RWPE2 (cell line): ENCODE results near the gene MRPL10.

Experiments used
- ATAC-seq: fragments of 200-7000 bp; cut with Tn5 transposase; 3 replicates; pipeline ENCODE4 v1.9.1; 2021; ENCODE audit warnings: low read depth
- DNase-seq: peaks from one replicate; pipeline ENCODE4 v3.0.0-alpha.2; 2020; ENCODE audit warnings: low spot score
- H3K27ac ChIP-seq: fragments of 450-650 bp; 2 replicates; pipeline ENCODE4 v1.5.1; 2017; ENCODE audit warnings: mild to moderate bottlenecking; ENCODE audit not compliant: poor library complexity, severe bottlenecking
- H3K27me3 ChIP-seq: fragments of 250-450 bp; sonication (Bioruptor Pico); 2 replicates; pipeline ENCODE4 v1.5.1; 2021; ENCODE audit warnings: mild to moderate bottlenecking, moderate library complexity; ENCODE audit not compliant: insufficient read depth, poor library complexity, severe bottlenecking
- H3K36me3 ChIP-seq: fragments of 250-450 bp; sonication (Bioruptor Pico); 2 replicates; pipeline ENCODE4 v1.5.1; 2020; ENCODE audit warnings: low read depth, mild to moderate bottlenecking, moderate library complexity
- H3K4me1 ChIP-seq: fragments of 250-450 bp; sonication (Bioruptor Pico); 2 replicates; pipeline ENCODE4 v1.5.1; 2021; ENCODE audit warnings: mild to moderate bottlenecking, moderate library complexity; ENCODE audit not compliant: insufficient read depth, poor library complexity, severe bottlenecking
- H3K4me3 ChIP-seq: fragments of 250-450 bp; sonication (Bioruptor Pico); 2 replicates; pipeline ENCODE4 v1.5.1; 2021; ENCODE audit warnings: mild to moderate bottlenecking, moderate library complexity; ENCODE audit not compliant: severe bottlenecking
- H3K9me3 ChIP-seq: fragments of 250-450 bp; sonication (Bioruptor Pico); 2 replicates; pipeline ENCODE4 v1.5.1; 2021; ENCODE audit warnings: mild to moderate bottlenecking, moderate library complexity; ENCODE audit not compliant: severe bottlenecking
- TF ChIP-seq, protein P1 (sequence below): fragments of 450-650 bp; IDR thresholded peaks from one replicate; pipeline ENCODE4 v1.5.1; 2017; ENCODE audit warnings: mild to moderate bottlenecking, moderate library complexity; ENCODE audit not compliant: poor library complexity, severe bottlenecking

The MRPL10 gene

DNA sequence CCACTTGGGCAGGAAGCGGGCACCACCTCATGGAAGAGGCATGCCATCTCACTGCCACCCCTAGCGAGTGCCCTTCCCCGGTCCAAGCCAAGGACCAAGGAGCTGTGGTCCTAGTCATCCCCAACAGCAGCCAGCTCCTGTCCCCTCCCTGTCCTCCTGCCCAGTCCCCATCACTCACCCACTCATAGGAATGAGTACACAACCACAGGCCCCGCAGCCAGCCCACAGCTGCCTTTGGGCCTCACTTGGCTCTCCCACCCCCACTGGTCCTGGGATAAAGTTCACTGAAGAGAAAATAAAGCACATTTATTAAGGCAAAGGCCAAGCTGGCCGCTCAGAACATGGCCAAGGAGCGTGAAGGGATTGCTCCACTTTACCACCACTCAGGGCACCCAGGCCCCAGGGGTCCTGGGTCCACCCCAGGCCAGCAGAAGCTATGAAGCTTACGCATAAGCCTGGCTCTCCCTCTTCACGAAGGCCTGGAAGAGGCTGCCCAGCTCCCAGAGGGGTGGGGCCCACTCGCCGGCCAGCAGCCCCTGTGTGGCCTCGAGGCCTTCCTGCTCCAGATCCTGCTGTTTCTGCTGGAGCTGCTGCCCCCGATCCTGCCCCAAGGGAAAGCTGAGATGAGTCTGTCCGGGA, 6.2 kb upstream of the MRPL10 start:
- TF ChIP-seq, protein P1, sequence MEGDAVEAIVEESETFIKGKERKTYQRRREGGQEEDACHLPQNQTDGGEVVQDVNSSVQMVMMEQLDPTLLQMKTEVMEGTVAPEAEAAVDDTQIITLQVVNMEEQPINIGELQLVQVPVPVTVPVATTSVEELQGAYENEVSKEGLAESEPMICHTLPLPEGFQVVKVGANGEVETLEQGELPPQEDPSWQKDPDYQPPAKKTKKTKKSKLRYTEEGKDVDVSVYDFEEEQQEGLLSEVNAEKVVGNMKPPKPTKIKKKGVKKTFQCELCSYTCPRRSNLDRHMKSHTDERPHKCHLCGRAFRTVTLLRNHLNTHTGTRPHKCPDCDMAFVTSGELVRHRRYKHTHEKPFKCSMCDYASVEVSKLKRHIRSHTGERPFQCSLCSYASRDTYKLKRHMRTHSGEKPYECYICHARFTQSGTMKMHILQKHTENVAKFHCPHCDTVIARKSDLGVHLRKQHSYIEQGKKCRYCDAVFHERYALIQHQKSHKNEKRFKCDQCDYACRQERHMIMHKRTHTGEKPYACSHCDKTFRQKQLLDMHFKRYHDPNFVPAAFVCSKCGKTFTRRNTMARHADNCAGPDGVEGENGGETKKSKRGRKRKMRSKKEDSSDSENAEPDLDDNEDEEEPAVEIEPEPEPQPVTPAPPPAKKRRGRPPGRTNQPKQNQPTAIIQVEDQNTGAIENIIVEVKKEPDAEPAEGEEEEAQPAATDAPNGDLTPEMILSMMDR, result no peak

DNA sequence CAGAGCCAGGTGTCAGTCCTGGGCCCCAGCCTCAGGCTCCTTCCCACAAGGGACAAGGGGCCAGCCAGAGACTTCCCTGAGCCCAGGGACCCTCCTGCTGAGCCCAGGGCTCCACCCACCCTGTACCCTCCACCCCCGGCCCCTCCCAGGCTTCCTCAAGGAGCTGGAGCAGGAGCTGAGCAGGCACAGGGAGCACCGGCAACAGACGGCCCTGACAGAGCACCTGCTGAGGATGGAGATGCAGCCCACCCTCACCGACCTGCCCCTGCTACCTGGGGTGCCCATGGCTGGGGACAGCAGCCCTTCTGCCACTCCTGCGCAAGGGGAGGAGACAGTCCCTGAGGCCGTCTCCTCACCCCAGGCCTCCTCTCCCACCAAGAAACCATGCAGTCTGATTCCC, 5.3 kb upstream of the MRPL10 start:
- no peak for ATAC-seq
- Histone ChIP-seq H3K36me3 (0 out of 2 replicates have a peak, but pooled peaks cover 3% of the 10 kb centered on the region), H3K9me3 (no peaks in the 10 kb centered on the region), H3K4me1 (peaks cover 3% of the 10 kb centered on the region), H3K27me3 (no peaks in the 10 kb centered on the region), H3K4me3 (no peak overlapping the region), H3K27ac (no peak overlapping the region)
- TF ChIP-seq, protein P1, result no peak
- DNase-seq, result no peak

More for the DNA sequence above, 6.2 kb upstream of the MRPL10 start:
- ATAC-seq, result no peak
- Histone ChIP-seq H3K4me1 (peaks cover 4% of the 10 kb centered on the region), H3K4me3 (no peak overlapping the region), H3K36me3 (0 out of 2 replicates have a peak, but pooled peaks cover 3% of the 10 kb centered on the region), H3K27ac (no peak overlapping the region), H3K27me3 (no peaks in the 10 kb centered on the region), H3K9me3 (no peaks in the 10 kb centered on the region)
- no peak for DNase-seq

DNA sequence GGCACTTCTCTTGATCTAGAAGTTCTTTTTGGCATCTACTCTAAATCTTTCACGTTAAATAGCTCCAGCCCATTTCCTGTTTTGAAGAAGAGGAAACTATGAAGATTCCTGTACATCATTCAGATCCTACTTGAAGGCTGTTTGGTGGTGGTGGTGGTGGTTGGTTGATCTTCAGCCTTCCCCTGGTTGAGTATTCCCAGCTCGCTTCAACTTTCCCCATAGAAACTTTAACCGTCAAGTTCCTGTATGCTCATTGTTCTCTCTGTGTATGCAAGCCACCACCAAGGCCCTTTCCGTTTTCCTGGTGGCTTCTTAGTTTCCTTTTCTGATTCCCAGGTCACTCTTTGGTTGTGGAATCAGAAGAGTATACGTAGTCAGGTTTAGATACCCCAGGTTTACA, 3.4 kb upstream of the MRPL10 start:
- ATAC-seq (no peak), DNase-seq (no peak)
- Histone ChIP-seq H3K36me3 (0 out of 2 replicates have a peak, but pooled peaks cover 3% of the 10 kb centered on the region), H3K27ac (no peak overlapping the region), H3K9me3 (no peaks in the 10 kb centered on the region), H3K27me3 (no peaks in the 10 kb centered on the region), H3K4me3 (no peak overlapping the region), H3K4me1 (peaks cover 8% of the 10 kb centered on the region)
- TF ChIP-seq, protein P1, result no peak

DNA sequence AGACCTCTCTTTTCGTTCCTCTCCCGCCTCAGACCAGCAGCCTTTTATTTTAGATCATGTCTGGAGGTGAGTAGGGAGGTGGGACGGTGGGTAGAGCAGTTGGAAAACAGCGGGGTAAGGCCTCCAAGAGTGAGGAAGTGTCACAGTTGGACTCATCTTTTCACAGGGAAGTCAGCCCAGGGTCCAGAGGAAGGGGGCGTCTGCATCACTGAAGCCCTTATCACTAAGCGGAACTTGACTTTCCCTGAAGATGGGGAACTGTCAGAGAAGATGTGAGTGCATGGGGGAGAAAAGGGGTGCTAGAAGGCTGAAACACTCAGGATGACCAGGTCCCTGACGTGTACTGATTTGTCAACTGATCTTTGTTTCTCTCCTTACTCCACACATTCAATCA, 590 bp upstream of the MRPL10 start:
- Histone ChIP-seq H3K36me3 (peaks cover 27% of the 10 kb centered on the region), H3K4me1 (peaks cover 8% of the 10 kb centered on the region), H3K9me3 (no peaks in the 10 kb centered on the region), H3K27me3 (no peaks in the 10 kb centered on the region), H3K27ac (no peak overlapping the region), H3K4me3 (peak overlapping the region; percentile 81)
- ATAC-seq (peak; percentile 10; the same call in 1 of the 3 replicates), DNase-seq (no peak)
- TF ChIP-seq, protein P1, result no peak

DNA sequence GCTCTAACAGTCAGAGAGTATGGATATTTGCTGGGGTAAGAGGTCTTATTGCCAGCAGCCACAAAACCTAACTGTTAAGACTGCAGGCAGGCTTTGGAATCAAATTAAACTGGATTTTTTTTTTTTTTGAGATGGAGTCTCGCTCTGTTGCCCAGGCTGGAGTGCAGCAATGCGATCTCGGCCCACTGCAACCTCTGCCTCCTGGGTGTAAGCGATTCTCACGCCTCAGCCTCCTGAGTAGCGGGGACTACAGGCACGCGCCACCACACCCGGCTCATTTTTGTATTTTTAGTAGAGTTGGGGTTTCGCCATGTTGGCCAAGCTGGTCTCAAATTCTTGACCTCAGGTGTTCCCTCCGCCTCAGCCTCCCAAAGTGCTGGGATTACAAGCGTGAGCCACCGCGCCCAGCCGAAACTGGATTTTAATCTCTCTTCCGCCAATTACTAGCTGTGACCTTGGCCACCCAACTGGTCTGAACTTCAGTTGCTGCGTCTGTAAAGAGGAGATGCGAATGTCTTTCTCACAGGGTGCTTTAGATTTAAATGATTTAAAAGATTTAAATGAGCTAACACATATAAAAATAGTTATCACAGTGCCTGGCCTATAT, 842 bp downstream of the MRPL10 start:
- no peak for ATAC-seq
- H3K36me3 ChIP-seq, result peaks cover 38% of the 10 kb centered on the region
- peak overlapping the region; percentile 81 for H3K4me3 ChIP-seq
- TF ChIP-seq, protein P1, result no peak
- peaks cover 8% of the 10 kb centered on the region for H3K4me1 ChIP-seq
- H3K27ac ChIP-seq, result peak overlapping the region; percentile 35
- DNase-seq, result no peak
- H3K9me3 ChIP-seq, result no peaks in the 10 kb centered on the region
- H3K27me3 ChIP-seq, result no peaks in the 10 kb centered on the region
